ENCODE data around the gene SPIN1.

SPIN1 gene

GRCh38 chr9:88437210-88438146 is 49.2 kb downstream of the SPIN1 start:
- H3K27me3 Mint-ChIP-seq, result no peaks in the 10 kb centered on the region

GRCh38 chr9:88438811-88439210 is 50.6 kb downstream of the SPIN1 start:
- H3K4me1 Mint-ChIP-seq, result peaks cover 6% of the 10 kb centered on the region
- H3K36me3 Mint-ChIP-seq, result peaks cover 66% of the 10 kb centered on the region
- no peak for ATAC-seq
- H3K4me3 Mint-ChIP-seq, result no peak overlapping the region
- H3K27me3 Mint-ChIP-seq, result no peaks in the 10 kb centered on the region
- H3K27ac Mint-ChIP-seq, result no peak overlapping the region
- peaks cover 3% of the 10 kb centered on the region for H3K9me3 Mint-ChIP-seq

More at GRCh38 chr9:88437210-88438146, 49.2 kb downstream of the SPIN1 start:
- H3K36me3 Mint-ChIP-seq, result peaks cover 67% of the 10 kb centered on the region
- H3K27ac Mint-ChIP-seq, result no peak overlapping the region
- H3K4me3 Mint-ChIP-seq, result no peak overlapping the region
- ATAC-seq, result no peak
- H3K4me1 Mint-ChIP-seq, result peaks cover 6% of the 10 kb centered on the region
- H3K9me3 Mint-ChIP-seq, result no peaks in the 10 kb centered on the region

- H3K36me3 Mint-ChIP-seq, result peaks cover 62% of the 10 kb centered on the region
Observed at GRCh38 chr9:88441301-88442007, 53.2 kb downstream of the SPIN1 start.

GRCh38 chr9:88443480-88444113 is 55.4 kb downstream of the SPIN1 start:
- Mint-ChIP-seq H3K36me3 (peaks cover 62% of the 10 kb centered on the region), H3K4me3 (no peak overlapping the region), H3K9me3 (peaks cover 6% of the 10 kb centered on the region), H3K27ac (no peak overlapping the region), H3K27me3 (no peaks in the 10 kb centered on the region), H3K4me1 (peaks cover 3% of the 10 kb centered on the region)
- ATAC-seq, result no peak

More at GRCh38 chr9:88441301-88442007, 53.2 kb downstream of the SPIN1 start:
- Mint-ChIP-seq H3K4me3 (no peak overlapping the region), H3K4me1 (peaks cover 6% of the 10 kb centered on the region), H3K27me3 (no peaks in the 10 kb centered on the region), H3K9me3 (peaks cover 3% of the 10 kb centered on the region), H3K27ac (no peak overlapping the region)
- no peak for ATAC-seq

- Mint-ChIP-seq H3K4me3 (no peak overlapping the region), H3K27me3 (no peaks in the 10 kb centered on the region), H3K36me3 (peaks cover 74% of the 10 kb centered on the region), H3K9me3 (peaks cover 6% of the 10 kb centered on the region), H3K4me1 (no peaks in the 10 kb centered on the region), H3K27ac (no peak overlapping the region)
- no peak for ATAC-seq
Observed at GRCh38 chr9:88446728-88447127, 58.5 kb downstream of the SPIN1 start.

GRCh38 chr9:88447431-88447830 is 59.2 kb downstream of the SPIN1 start:
- H3K27me3 Mint-ChIP-seq, result no peaks in the 10 kb centered on the region
- peaks cover 71% of the 10 kb centered on the region for H3K36me3 Mint-ChIP-seq
- no peak overlapping the region for H3K4me3 Mint-ChIP-seq
- no peak overlapping the region for H3K27ac Mint-ChIP-seq
- no peaks in the 10 kb centered on the region for H3K4me1 Mint-ChIP-seq
- peaks cover 6% of the 10 kb centered on the region for H3K9me3 Mint-ChIP-seq
- ATAC-seq, result no peak

GRCh38 chr9:88451160-88451559 is 62.9 kb downstream of the SPIN1 start:
- no peaks in the 10 kb centered on the region for H3K4me1 Mint-ChIP-seq
- no peak overlapping the region for H3K4me3 Mint-ChIP-seq
- no peaks in the 10 kb centered on the region for H3K27me3 Mint-ChIP-seq
- ATAC-seq, result no peak
- H3K9me3 Mint-ChIP-seq, result peaks cover 3% of the 10 kb centered on the region
- peaks cover 53% of the 10 kb centered on the region for H3K36me3 Mint-ChIP-seq
- H3K27ac Mint-ChIP-seq, result no peak overlapping the region

- Mint-ChIP-seq H3K36me3 (peaks cover 20% of the 10 kb centered on the region), H3K27ac (no peak overlapping the region), H3K4me1 (no peaks in the 10 kb centered on the region), H3K4me3 (no peak overlapping the region), H3K9me3 (no peaks in the 10 kb centered on the region), H3K27me3 (no peaks in the 10 kb centered on the region)
- no peak for ATAC-seq
Observed at GRCh38 chr9:88458716-88459465, 70.6 kb downstream of the SPIN1 start.

GRCh38 chr9:88460587-88461332 is 72.5 kb downstream of the SPIN1 start:
- Mint-ChIP-seq H3K4me3 (no peak overlapping the region), H3K36me3 (peaks cover 26% of the 10 kb centered on the region), H3K4me1 (no peaks in the 10 kb centered on the region), H3K27ac (no peak overlapping the region), H3K9me3 (no peaks in the 10 kb centered on the region), H3K27me3 (no peaks in the 10 kb centered on the region)
- ATAC-seq, result no peak

GRCh38 chr9:88462191-88462590 is 73.9 kb downstream of the SPIN1 start:
- Mint-ChIP-seq H3K27me3 (no peaks in the 10 kb centered on the region), H3K9me3 (no peaks in the 10 kb centered on the region), H3K36me3 (peaks cover 26% of the 10 kb centered on the region), H3K27ac (no peak overlapping the region), H3K4me3 (no peak overlapping the region), H3K4me1 (no peaks in the 10 kb centered on the region)
- ATAC-seq, result no peak

- Mint-ChIP-seq H3K36me3 (peaks cover 42% of the 10 kb centered on the region), H3K4me1 (no peaks in the 10 kb centered on the region), H3K9me3 (no peaks in the 10 kb centered on the region), H3K27me3 (no peaks in the 10 kb centered on the region), H3K27ac (no peak overlapping the region), H3K4me3 (no peak overlapping the region)
- ATAC-seq, result no peak
Observed at GRCh38 chr9:88464851-88465250, 76.6 kb downstream of the SPIN1 start.

- no peak overlapping the region for H3K4me3 Mint-ChIP-seq
- no peak overlapping the region for H3K27ac Mint-ChIP-seq
- H3K9me3 Mint-ChIP-seq, result no peaks in the 10 kb centered on the region
- no peaks in the 10 kb centered on the region for H3K4me1 Mint-ChIP-seq
- no peaks in the 10 kb centered on the region for H3K27me3 Mint-ChIP-seq
- peaks cover 42% of the 10 kb centered on the region for H3K36me3 Mint-ChIP-seq
- no peak for ATAC-seq
Observed at GRCh38 chr9:88468226-88468625, 80.0 kb downstream of the SPIN1 start.

- no peak for ATAC-seq
- H3K36me3 Mint-ChIP-seq, result peaks cover 20% of the 10 kb centered on the region
- no peak overlapping the region for H3K27ac Mint-ChIP-seq
- H3K9me3 Mint-ChIP-seq, result no peaks in the 10 kb centered on the region
- no peak overlapping the region for H3K4me3 Mint-ChIP-seq
- H3K27me3 Mint-ChIP-seq, result no peaks in the 10 kb centered on the region
- H3K4me1 Mint-ChIP-seq, result no peaks in the 10 kb centered on the region
Observed at GRCh38 chr9:88476491-88477271, 88.4 kb downstream of the SPIN1 start.
